CD4-positive, alpha-beta T cell treated with Interleukin-17A for 4 hours (primary cell): ENCODE measurements around the gene CLASP2.
"Not testable (repeated sequence)": the region's sequence is repeated elsewhere in the genome, so short reads cannot be mapped to it uniquely, and the experiment has no call there.

Source experiments
- DNase-seq: peaks from one replicate; pipeline ENCODE4 v3.0.0-alpha.2; 2020; ENCODE audit warnings: mixed read lengths

CLASP2 gene

GRCh38 chr3:33541918-33542317, 176.1 kb downstream of the CLASP2 start:
- no peak for DNase-seq

GRCh38 chr3:33538678-33539339, 179.2 kb downstream of the CLASP2 start:
- DNase-seq: no peak

- DNase-seq: no peak
Observed at GRCh38 chr3:33537133-33537532, 180.9 kb downstream of the CLASP2 start.

- DNase-seq: no peak
Observed at GRCh38 chr3:33526787-33527186, 191.3 kb downstream of the CLASP2 start.

- no peak for DNase-seq
Observed at GRCh38 chr3:33525232-33525631, 192.8 kb downstream of the CLASP2 start.

GRCh38 chr3:33523093-33523667, 194.9 kb downstream of the CLASP2 start:
- DNase-seq: no peak

GRCh38 chr3:33521736-33522135, 196.3 kb downstream of the CLASP2 start:
- no peak for DNase-seq

GRCh38 chr3:33513262-33513863, 204.7 kb downstream of the CLASP2 start:
- no peak for DNase-seq

GRCh38 chr3:33505027-33505426, 213.0 kb downstream of the CLASP2 start:
- DNase-seq: no peak

- no peak for DNase-seq
Observed at GRCh38 chr3:33496449-33496848, 221.6 kb downstream of the CLASP2 start.

GRCh38 chr3:33491721-33492120, 226.3 kb downstream of the CLASP2 start:
- no peak for DNase-seq

- DNase-seq: no peak
Observed at GRCh38 chr3:33490641-33491241, 227.3 kb downstream of the CLASP2 start.

- no peak for DNase-seq
Observed at GRCh38 chr3:33488683-33489082, 229.4 kb downstream of the CLASP2 start.

GRCh38 chr3:33488246-33488645, 229.8 kb downstream of the CLASP2 start:
- no peak for DNase-seq

GRCh38 chr3:33482111-33482521, 235.9 kb downstream of the CLASP2 start:
- no peak for DNase-seq

GRCh38 chr3:33474896-33475295, 243.2 kb downstream of the CLASP2 start:
- DNase-seq: no peak

GRCh38 chr3:33473813-33474212, 244.2 kb downstream of the CLASP2 start:
- DNase-seq: no peak

GRCh38 chr3:33467786-33468185, 250.3 kb downstream of the CLASP2 start:
- DNase-seq: no peak

- DNase-seq: no peak
Observed at GRCh38 chr3:33461097-33461496, 257.0 kb downstream of the CLASP2 start.

GRCh38 chr3:33459577-33459976, 258.5 kb downstream of the CLASP2 start:
- DNase-seq: not testable (repeated sequence)

GRCh38 chr3:33458446-33458845, 259.6 kb downstream of the CLASP2 start:
- no peak for DNase-seq

GRCh38 chr3:33456756-33457155, 261.3 kb downstream of the CLASP2 start:
- DNase-seq: no peak

- DNase-seq: no peak
Observed at GRCh38 chr3:33453331-33453761, 264.7 kb downstream of the CLASP2 start.

GRCh38 chr3:33451994-33452393, 266.1 kb downstream of the CLASP2 start:
- DNase-seq: not testable (repeated sequence)
